Cardiac fibroblast (primary cell): ENCODE data around the gene CANX.
"Not testable (repeated sequence)": the region's sequence is repeated elsewhere in the genome, so short reads cannot be mapped to it uniquely, and the experiment has no call there.

Source experiments
- DNase-seq, 2 donors: peaks; one replicate each; pipeline versions ENCODE4 v3.0.0 to v3.0.0-alpha.2; 2010; ENCODE audit warnings: low read depth in 2 of 2
- H3K4me3 ChIP-seq, 2 donors: replicated peaks in 1 of 2; 1 replicate in 1 of 2; 2 replicates in 1 of 2; pipeline ENCODE4 v1.5.1; 2011; ENCODE audit warnings: low read depth in 2 of 2, low read length in 2 of 2, mild to moderate bottlenecking in 2 of 2, moderate library complexity in 1 of 2
- TF ChIP-seq, protein P1 (sequence below): IDR thresholded peaks from one replicate; pipeline ENCODE4 v1.5.1; 2011; ENCODE audit warnings: low read depth, mild to moderate bottlenecking, low read length, inconsistent platforms

CANX gene

DNA sequence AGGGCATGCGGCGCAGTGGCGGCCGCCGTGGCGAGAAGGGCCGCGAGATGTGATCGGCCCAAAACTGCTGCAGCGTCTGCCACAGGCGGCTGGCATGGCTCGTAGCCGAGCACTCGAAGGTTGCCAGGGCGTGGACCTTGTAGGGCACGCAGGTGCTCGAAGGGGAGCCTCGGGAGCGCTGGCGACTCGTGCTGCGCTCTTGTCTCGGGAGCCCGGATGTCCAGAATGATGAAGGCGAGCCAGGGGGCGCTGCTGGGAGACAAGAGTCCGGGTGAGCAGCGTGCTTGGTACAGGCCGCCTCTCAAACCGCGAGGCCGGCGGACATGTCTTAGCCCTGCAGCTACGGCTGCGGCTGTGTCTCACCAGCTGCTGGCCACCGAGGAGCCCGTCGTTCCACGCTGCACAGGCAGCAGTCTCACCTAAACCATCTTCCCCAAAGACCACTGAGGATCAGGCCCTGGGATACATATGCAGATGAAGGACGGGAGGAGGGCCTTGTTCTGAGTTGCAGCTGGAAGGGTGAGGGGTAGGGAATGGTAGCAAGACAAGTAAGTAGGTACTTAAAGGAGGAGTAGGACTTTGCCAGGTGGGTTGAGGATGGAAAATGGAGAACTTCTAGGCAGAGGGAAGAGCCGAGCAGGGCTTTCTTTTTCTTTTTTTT, 19.6 kb upstream of the CANX start:
- DNase-seq = peak; percentile 51 to 64
- H3K4me3 ChIP-seq = peak overlapping the region; percentile 87 to 96
- TF ChIP-seq, protein P1, sequence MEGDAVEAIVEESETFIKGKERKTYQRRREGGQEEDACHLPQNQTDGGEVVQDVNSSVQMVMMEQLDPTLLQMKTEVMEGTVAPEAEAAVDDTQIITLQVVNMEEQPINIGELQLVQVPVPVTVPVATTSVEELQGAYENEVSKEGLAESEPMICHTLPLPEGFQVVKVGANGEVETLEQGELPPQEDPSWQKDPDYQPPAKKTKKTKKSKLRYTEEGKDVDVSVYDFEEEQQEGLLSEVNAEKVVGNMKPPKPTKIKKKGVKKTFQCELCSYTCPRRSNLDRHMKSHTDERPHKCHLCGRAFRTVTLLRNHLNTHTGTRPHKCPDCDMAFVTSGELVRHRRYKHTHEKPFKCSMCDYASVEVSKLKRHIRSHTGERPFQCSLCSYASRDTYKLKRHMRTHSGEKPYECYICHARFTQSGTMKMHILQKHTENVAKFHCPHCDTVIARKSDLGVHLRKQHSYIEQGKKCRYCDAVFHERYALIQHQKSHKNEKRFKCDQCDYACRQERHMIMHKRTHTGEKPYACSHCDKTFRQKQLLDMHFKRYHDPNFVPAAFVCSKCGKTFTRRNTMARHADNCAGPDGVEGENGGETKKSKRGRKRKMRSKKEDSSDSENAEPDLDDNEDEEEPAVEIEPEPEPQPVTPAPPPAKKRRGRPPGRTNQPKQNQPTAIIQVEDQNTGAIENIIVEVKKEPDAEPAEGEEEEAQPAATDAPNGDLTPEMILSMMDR = peak; percentile 12

GRCh38 chr5:179680014-179680779, 18.6 kb upstream of the CANX start:
- no peak overlapping the region for H3K4me3 ChIP-seq
- no peak for DNase-seq
- TF ChIP-seq, protein P1 = no peak

DNA sequence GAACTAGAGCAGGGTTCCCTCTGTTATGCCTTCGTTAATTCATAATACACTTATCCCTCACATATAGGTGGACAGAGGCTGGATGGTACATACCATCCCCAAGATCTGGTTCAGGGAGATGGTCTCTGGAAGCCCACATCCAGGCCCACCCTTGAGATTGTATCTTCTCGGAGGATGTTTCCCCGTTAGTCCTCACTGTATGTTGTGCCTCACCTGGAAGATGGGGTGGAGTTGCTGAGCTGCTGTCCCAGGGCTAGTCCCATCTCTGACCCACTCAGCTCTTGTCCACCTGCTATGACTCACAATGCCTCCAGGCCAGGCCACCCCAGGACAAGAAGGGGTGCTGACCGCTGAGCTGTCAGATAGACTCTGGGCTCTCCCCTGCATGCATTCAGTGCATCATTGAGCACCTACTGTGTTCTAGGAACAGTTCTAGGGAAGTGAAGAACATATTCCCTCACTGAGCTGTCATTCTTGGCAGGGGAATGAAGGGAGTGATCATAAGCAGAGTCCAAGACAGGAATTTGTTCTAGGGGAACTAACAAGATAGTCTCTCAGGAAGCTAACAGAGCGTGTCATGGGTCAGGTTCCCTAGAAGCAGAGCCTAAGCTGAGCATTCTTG, 17.9 kb upstream of the CANX start, which contains the start of gene CBY3:
TSS of gene CBY3 (minus strand) at position 255 of the 622 bp plus-strand sequence. CDS start at position 139, 116 bp downstream.
- no peak within 1 kb of the TSS for H3K4me3 ChIP-seq
- TF ChIP-seq, protein P1 = no peak
- peak; percentile 7 to 27 for DNase-seq

GRCh38 chr5:179689212-179689611, 9.6 kb upstream of the CANX start:
- not testable (repeated sequence) for DNase-seq

DNA sequence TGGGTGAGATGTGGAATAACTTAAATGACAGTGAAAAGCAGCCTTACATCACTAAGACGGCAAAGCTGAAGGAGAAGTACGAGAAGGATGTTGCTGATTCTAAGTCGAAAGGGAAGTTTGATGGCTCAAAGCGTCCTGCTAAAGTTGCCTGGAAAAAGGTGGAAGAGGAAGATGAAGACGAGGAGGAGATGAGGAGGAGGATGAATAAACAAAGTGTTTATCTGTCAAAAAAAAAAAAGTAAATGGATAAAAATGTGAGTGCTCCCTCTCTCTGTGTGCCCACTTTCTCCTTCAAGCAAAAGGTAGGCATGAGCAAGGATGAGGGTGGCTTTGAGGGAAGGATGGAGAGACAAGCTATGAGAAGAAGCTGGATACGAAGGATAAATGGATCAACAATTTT, 4.2 kb upstream of the CANX start:
- H3K4me3 ChIP-seq = no peak overlapping the region

More at GRCh38 chr5:179689212-179689611, 9.6 kb upstream of the CANX start:
- not testable (repeated sequence) for H3K4me3 ChIP-seq

GRCh38 chr5:179696603-179697002, 2.2 kb upstream of the CANX start:
- DNase-seq = no peak
- TF ChIP-seq, protein P1 = no peak
- no peak overlapping the region for H3K4me3 ChIP-seq

More for the DNA sequence above, 4.2 kb upstream of the CANX start:
- DNase-seq = no peak
- TF ChIP-seq, protein P1 = no peak

DNA sequence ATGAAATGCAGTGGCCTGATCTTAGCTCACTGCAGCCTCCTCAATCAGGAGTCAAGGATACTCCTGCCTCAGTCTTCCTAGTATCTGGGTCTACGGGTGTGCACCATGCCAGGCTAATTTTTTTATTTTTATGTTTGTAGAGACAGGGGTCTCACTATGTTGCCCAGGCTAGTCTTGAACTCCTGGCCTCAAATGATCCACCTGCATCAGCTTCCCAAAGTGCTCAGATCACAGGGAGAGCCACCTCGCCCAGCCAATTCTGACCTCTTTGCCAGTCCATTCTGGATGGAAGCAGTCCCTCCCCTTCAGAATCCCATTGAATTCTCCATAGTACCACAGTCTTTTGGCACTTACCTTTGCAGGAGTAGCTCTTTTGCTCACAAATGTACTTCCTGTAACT, 1.7 kb upstream of the CANX start:
- no peak for DNase-seq
- TF ChIP-seq, protein P1 = no peak
- H3K4me3 ChIP-seq = no peak overlapping the region

- H3K4me3 ChIP-seq = peak overlapping the region in 1 of 2 donors; percentile 72
Observed at GRCh38 chr5:179697543-179697942, 1.2 kb upstream of the CANX start.

More at GRCh38 chr5:179697543-179697942, 1.2 kb upstream of the CANX start:
- not testable (repeated sequence) for DNase-seq
